KMS-11 (cell line): Measurements from ENCODE around the gene APOO.

Experiments used
- H2AFZ ChIP-seq: fragments of 200-600 bp; sonication (generic); 2 replicates; pipeline ENCODE4 v1.6.1; 2016; ENCODE audit warnings: antibody characterized with exemption, mixed run types, low read depth
- H3K27ac ChIP-seq: fragments of 200-600 bp; sonication (generic); 2 replicates; pipeline ENCODE4 v1.6.1; 2016; ENCODE audit warnings: mild to moderate bottlenecking, mixed run types
- H3K27me3 ChIP-seq: fragments of 200-600 bp; sonication (generic); 2 replicates; pipeline ENCODE4 v1.6.1; 2017; ENCODE audit warnings: mild to moderate bottlenecking, low read depth, mixed run types, moderate library complexity; ENCODE audit not compliant: insufficient read depth
- H3K36me3 ChIP-seq: fragments of 200-600 bp; sonication (generic); 2 replicates; pipeline ENCODE4 v1.6.1; 2017; ENCODE audit warnings: mild to moderate bottlenecking, mixed run types; ENCODE audit not compliant: insufficient read depth
- H3K4me1 ChIP-seq: fragments of 200-600 bp; sonication (generic); 2 replicates; pipeline ENCODE4 v1.6.1; 2016; ENCODE audit warnings: mild to moderate bottlenecking, low read depth, mixed run types; ENCODE audit not compliant: poor library complexity, severe bottlenecking
- H3K4me2 ChIP-seq: fragments of 200-600 bp; sonication (generic); 2 replicates; pipeline ENCODE4 v1.7.0; 2016; ENCODE audit warnings: mild to moderate bottlenecking, mixed run types
- H3K4me3 ChIP-seq: fragments of 200-600 bp; sonication (generic); IDR thresholded peaks from 2 replicates; pipeline ENCODE4 v1.6.1; 2017; ENCODE audit warnings: low read depth, low read length, mixed read lengths; ENCODE audit not compliant: insufficient read depth
- H3K79me2 ChIP-seq: fragments of 200-600 bp; sonication (generic); 2 replicates; pipeline ENCODE4 v1.6.1; 2016; ENCODE audit warnings: low read depth, mixed run types; ENCODE audit not compliant: insufficient read depth
- H3K9ac ChIP-seq: fragments of 200-600 bp; sonication (generic); 2 replicates; pipeline ENCODE4 v1.6.1; 2016; ENCODE audit warnings: mild to moderate bottlenecking, mixed run types
- H4K20me1 ChIP-seq: fragments of 200-600 bp; sonication (generic); 2 replicates; pipeline ENCODE4 v1.6.1; 2016; ENCODE audit warnings: mild to moderate bottlenecking, mixed run types; ENCODE audit not compliant: insufficient read depth
- TF ChIP-seq, protein P1 (sequence below): fragments of 200-600 bp; sonication (generic); conservative IDR thresholded peaks from 2 replicates; pipeline ENCODE4 v1.6.1; 2017; ENCODE audit warnings: low read depth, mild to moderate bottlenecking, antibody characterized with exemption, low read length, moderate library complexity, mixed read lengths

Gene APOO

DNA sequence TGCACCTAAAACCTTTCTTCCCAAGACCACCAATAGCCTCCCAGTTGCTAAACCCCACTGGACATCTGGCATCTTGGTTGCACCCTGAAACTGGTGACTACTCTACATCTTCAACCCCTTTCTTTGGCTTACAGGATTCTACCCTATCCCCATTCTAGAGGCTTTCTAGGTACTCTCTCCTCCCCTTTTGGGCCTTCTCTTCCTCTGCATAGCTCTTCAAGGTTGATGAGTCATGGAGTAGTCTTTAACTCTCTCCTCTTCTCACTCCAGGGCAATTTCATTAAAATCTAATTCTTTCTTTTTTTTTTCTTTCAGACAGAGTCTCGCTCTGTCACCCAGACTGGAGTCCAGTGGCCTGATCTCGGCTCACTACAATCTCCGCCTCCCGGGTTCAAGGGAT, 16.8 kb downstream of the APOO start:
- Histone ChIP-seq H3K4me2 (no peak overlapping the region), H3K4me3 (no peak overlapping the region)
- TF ChIP-seq, protein P1, sequence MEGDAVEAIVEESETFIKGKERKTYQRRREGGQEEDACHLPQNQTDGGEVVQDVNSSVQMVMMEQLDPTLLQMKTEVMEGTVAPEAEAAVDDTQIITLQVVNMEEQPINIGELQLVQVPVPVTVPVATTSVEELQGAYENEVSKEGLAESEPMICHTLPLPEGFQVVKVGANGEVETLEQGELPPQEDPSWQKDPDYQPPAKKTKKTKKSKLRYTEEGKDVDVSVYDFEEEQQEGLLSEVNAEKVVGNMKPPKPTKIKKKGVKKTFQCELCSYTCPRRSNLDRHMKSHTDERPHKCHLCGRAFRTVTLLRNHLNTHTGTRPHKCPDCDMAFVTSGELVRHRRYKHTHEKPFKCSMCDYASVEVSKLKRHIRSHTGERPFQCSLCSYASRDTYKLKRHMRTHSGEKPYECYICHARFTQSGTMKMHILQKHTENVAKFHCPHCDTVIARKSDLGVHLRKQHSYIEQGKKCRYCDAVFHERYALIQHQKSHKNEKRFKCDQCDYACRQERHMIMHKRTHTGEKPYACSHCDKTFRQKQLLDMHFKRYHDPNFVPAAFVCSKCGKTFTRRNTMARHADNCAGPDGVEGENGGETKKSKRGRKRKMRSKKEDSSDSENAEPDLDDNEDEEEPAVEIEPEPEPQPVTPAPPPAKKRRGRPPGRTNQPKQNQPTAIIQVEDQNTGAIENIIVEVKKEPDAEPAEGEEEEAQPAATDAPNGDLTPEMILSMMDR, result no peak

DNA sequence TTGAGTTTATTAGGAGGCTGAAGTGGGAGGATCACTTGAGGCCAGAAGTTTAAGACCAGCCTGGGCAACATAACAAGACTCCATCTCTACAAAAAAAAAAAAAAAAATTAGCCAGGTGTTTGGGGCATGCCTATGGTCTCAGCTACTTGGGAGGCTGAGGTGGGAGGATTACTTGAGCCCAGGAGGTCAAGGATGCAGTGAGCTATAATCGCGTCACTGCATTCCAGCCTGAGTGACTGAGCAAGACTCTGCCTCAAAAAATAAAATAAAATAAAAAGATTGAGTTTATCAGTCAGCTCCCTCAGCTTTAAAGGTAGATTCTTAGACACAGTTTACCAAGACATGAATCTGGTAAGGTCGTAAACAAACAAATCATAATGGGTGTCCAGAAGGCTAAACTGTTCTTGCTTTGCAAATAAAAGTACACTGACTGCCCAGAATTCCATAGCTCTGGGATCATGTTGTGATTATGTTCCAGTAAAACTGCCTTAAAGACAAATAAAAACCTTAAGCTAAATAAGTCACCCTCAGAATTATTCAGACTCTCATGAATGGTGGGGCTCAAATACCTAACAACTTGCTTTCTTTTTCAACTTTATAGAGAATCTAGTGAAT, 18.7 kb downstream of the APOO start:
- H3K4me2 ChIP-seq, result no peak overlapping the region
- H3K9ac ChIP-seq, result no peak overlapping the region
- TF ChIP-seq, protein P1, result no peak
- H3K4me3 ChIP-seq, result no peak overlapping the region
- H4K20me1 ChIP-seq, result no peaks in the 10 kb centered on the region
- H3K4me1 ChIP-seq, result no peaks in the 10 kb centered on the region
- no peaks in the 10 kb centered on the region for H3K79me2 ChIP-seq
- H2AFZ ChIP-seq, result no peak overlapping the region
- H3K27me3 ChIP-seq, result no peaks in the 10 kb centered on the region
- H3K27ac ChIP-seq, result no peak overlapping the region
- H3K36me3 ChIP-seq, result no peaks in the 10 kb centered on the region

More for the DNA sequence above, 16.8 kb downstream of the APOO start:
- Histone ChIP-seq H3K36me3 (no peaks in the 10 kb centered on the region), H2AFZ (no peak overlapping the region), H3K27me3 (no peaks in the 10 kb centered on the region), H3K4me1 (no peaks in the 10 kb centered on the region), H4K20me1 (no peaks in the 10 kb centered on the region), H3K79me2 (no peaks in the 10 kb centered on the region), H3K9ac (no peak overlapping the region), H3K27ac (no peak overlapping the region)

DNA sequence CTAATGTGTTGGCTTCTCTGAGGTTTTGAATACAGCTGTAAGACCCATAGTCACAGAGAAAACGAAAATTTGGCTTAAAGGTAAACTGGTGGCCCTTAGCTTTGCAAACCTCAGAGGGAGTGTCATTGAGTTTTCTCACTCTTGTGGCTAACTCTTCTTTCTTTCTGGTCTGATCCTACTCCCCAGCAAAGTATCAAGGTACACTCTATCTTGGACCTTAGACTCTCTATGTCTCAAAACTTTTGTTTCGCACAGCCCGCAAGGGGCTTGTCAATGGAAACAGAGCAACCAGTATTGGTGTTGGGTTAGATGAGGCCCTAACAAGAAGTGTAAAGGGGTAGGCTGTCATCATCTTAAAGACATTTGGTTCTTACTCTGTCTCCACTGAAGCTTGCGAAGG, 19.8 kb downstream of the APOO start:
- no peak overlapping the region for H3K9ac ChIP-seq
- H3K4me1 ChIP-seq, result no peaks in the 10 kb centered on the region
- no peak overlapping the region for H3K4me3 ChIP-seq
- no peak overlapping the region for H2AFZ ChIP-seq
- H4K20me1 ChIP-seq, result no peaks in the 10 kb centered on the region
- H3K79me2 ChIP-seq, result no peaks in the 10 kb centered on the region
- H3K27ac ChIP-seq, result no peak overlapping the region
- TF ChIP-seq, protein P1, result no peak
- H3K27me3 ChIP-seq, result no peaks in the 10 kb centered on the region
- H3K4me2 ChIP-seq, result no peak overlapping the region
- H3K36me3 ChIP-seq, result no peaks in the 10 kb centered on the region

DNA sequence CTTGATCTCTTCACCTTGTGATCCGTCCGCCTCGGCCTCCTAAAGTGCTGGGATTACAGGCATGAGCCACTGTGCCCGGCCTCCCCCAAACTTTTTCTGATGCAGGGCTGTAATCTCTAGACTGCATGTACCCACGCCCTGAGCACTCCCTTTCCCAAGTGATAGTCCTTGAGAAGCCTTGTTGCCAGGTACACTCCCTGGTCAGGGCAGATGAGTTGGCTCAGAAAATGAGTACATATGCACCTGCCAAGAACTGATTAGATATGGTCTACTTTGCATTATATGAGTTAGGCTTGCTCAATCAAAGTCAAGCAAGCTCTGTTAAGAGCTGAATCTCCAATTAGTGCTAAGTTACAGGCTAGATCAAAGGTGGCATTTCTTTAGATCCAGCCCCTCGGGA, 20.3 kb downstream of the APOO start:
- Histone ChIP-seq H4K20me1 (no peaks in the 10 kb centered on the region), H3K4me3 (no peak overlapping the region), H3K4me2 (no peak overlapping the region), H3K36me3 (no peaks in the 10 kb centered on the region), H3K27me3 (no peaks in the 10 kb centered on the region), H3K4me1 (no peaks in the 10 kb centered on the region), H3K9ac (no peak overlapping the region), H2AFZ (no peak overlapping the region), H3K79me2 (no peaks in the 10 kb centered on the region), H3K27ac (no peak overlapping the region)
- TF ChIP-seq, protein P1, result no peak
